Aorta (tissue), 5 donors: ENCODE measurements around the gene CCM2. TPM values are rescaled to one million over a fixed set of nuclear protein-coding genes. Genes with fewer than 3 reads are reported as not detected.
A peak's percentile ranks its signal among the peaks of the same experiment; 100 is the strongest.

Experiments used
- ATAC-seq: fragments of 200-7000 bp; cut with Tn5 transposase; one replicate; pipeline ENCODE4 v1.9.1; 2022; ENCODE audit warnings: moderate library complexity; ENCODE audit not compliant: low FRiP score
- DNase-seq, 2 donors: peaks; one replicate each; pipeline ENCODE4 v3.0.0-alpha.2; 2020
- H3K27ac ChIP-seq, 2 donors: one replicate each; pipeline ENCODE4 v1.5.1; 2013; ENCODE audit warnings: low read length in 2 of 2, mild to moderate bottlenecking in 2 of 2, moderate library complexity in 2 of 2, control low read depth in 1 of 2, inconsistent platforms in 1 of 2, low read depth in 1 of 2
- H3K27me3 ChIP-seq, 2 donors: one replicate each; pipeline ENCODE4 v1.6.1; 2013; ENCODE audit warnings: control low read depth in 1 of 2, low read length in 1 of 2, mild to moderate bottlenecking in 1 of 2, moderate library complexity in 1 of 2; ENCODE audit not compliant: insufficient read depth in 2 of 2, control insufficient read depth in 1 of 2
- H3K36me3 ChIP-seq, 2 donors: one replicate each; pipeline ENCODE4 v1.6.1; 2013; ENCODE audit warnings: control low read depth in 1 of 2, low read length in 1 of 2, mild to moderate bottlenecking in 1 of 2; ENCODE audit not compliant: insufficient read depth in 2 of 2, control insufficient read depth in 1 of 2
- H3K4me1 ChIP-seq, 2 donors: one replicate each; pipeline ENCODE4 v1.6.1; 2013; ENCODE audit warnings: low read length in 2 of 2, control low read depth in 1 of 2, mild to moderate bottlenecking in 1 of 2, moderate library complexity in 1 of 2; ENCODE audit not compliant: insufficient read depth in 2 of 2, control insufficient read depth in 1 of 2
- H3K4me3 ChIP-seq, 2 donors: one replicate each; pipeline ENCODE4 v1.5.1; 2013; ENCODE audit warnings: low read length in 2 of 2, control low read depth in 1 of 2, mild to moderate bottlenecking in 1 of 2
- H3K9me3 ChIP-seq: one replicate; pipeline ENCODE4 v1.6.1; 2013; ENCODE audit warnings: mild to moderate bottlenecking, low read length; ENCODE audit not compliant: control insufficient read depth
- WGBS, 2 donors: extraction: QIAGEN DNeasy Blood & Tissue Kit; methylation state at CpG; one replicate each; pipeline ENCODE4 v1.1.7; 2013; 5-methylcytosine and 5-hydroxymethylcytosine counted together
- intact Hi-C, 2 donors: fragments of 100-400 bp; cut with DNase I; formaldehyde crosslinking; loops; one replicate each; pipeline versions ENCODE4 v1.14.2 to v1.15.0; 2022
- polyA plus RNA-seq, 2 donors: library from polyadenylated mRNA; stranded (reverse); fragments of 200-250 nt; gene quantifications; one replicate each; pipeline ENCODE4 v1.2.3, GENCODE V29; 2013
- total RNA-seq, 2 donors: library from RNA; stranded (reverse); fragmentation: NEBNext Ultra II Directional; extraction: Animal tissue kit (Norgen Biotek cat#: 25700); gene quantifications; one replicate each; pipeline ENCODE4 v1.2.1, GENCODE V29; 2021
- donor health status: healthy with polysubstance abuse.
- donor health status: Bipolar disorder and iron deficiency.
- donor health status: DM: no; HTN: no; CAD: no.
- donor health status: DM: no; HTN: no; CAD: no.
- donor health status: DM: yes; HTN: yes; CAD: no.

Gene CCM2
- total and polyA plus RNA-seq, 4 donors, result 32.7 to 49.1 (median 40.1) TPM

GRCh38 chr7:45039106-45039505 is 39.1 kb downstream of the CCM2 start:
- 88% methylated on average over 5 of the region's 5 CpGs for WGBS, 2 donors
- H3K4me1 ChIP-seq, result no peaks in the 10 kb centered on the region
- no peaks in the 10 kb centered on the region for H3K27me3 ChIP-seq
- no peaks in the 10 kb centered on the region for H3K36me3 ChIP-seq
- ATAC-seq, result no peak
- H3K27ac ChIP-seq, result no peak overlapping the region
- no peak overlapping the region for H3K4me3 ChIP-seq
- DNase-seq, result no peak
- intact Hi-C loops, result no loop called here
- H3K9me3 ChIP-seq, result no peaks in the 10 kb centered on the region

- H3K4me1 ChIP-seq, result no peaks in the 10 kb centered on the region
- intact Hi-C loops, result no loop called here
- H3K36me3 ChIP-seq, result peaks cover 0 to 5% of the 10 kb centered on the region in 2 donors
- H3K4me3 ChIP-seq, result no peak overlapping the region
- WGBS, 2 donors, result 74 to 94% methylated on average over 5 of the region's 5 CpGs
- no peak for DNase-seq
- H3K9me3 ChIP-seq, result no peaks in the 10 kb centered on the region
- H3K27ac ChIP-seq, result no peak overlapping the region
- H3K27me3 ChIP-seq, result no peaks in the 10 kb centered on the region
- no peak for ATAC-seq
These were observed 44.3 kb downstream of the CCM2 start for GRCh38 chr7:45044338-45044737.

DNA sequence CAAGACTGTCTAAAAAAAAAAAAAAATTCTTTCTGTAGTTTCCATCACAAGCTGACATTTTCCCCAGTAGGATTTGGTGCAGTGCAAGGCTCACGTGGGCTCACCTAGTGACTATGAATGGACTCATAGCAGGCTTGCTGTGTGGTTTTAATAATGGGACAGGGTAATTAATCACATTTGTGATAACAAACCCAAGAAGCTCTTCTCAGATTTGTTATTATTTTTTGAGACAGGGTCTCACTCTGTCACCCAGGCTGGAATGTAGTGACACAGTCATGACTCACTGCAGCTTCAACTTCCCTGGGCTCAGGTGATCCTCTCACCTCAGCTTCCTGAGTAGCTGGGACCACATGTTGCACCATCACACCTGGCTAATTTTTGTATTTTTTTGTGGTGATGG is 48.7 kb downstream of the CCM2 start:
- no peaks in the 10 kb centered on the region for H3K4me1 ChIP-seq
- WGBS, 2 donors, result 71 to 84% methylated on average over 1 of the region's 1 CpG

GRCh38 chr7:45050198-45050597 is 50.2 kb downstream of the CCM2 start:
- ATAC-seq, result no peak
- no peaks in the 10 kb centered on the region for H3K27me3 ChIP-seq
- DNase-seq, result no peak
- no peak overlapping the region for H3K27ac ChIP-seq
- 95 to 96% methylated on average over 2 of the region's 2 CpGs for WGBS, 2 donors
- no peaks in the 10 kb centered on the region for H3K9me3 ChIP-seq
- intact Hi-C loops, result no loop called here
- peaks cover 0 to 5% of the 10 kb centered on the region in 2 donors for H3K36me3 ChIP-seq
- no peaks in the 10 kb centered on the region for H3K4me1 ChIP-seq
- H3K4me3 ChIP-seq, result no peak overlapping the region

More for the DNA sequence above, 48.7 kb downstream of the CCM2 start:
- intact Hi-C loops, result no loop called here
- H3K4me3 ChIP-seq, result no peak overlapping the region
- no peak overlapping the region for H3K27ac ChIP-seq
- no peak for DNase-seq
- H3K27me3 ChIP-seq, result no peaks in the 10 kb centered on the region
- ATAC-seq, result no peak
- no peaks in the 10 kb centered on the region for H3K9me3 ChIP-seq
- H3K36me3 ChIP-seq, result peaks cover 0 to 5% of the 10 kb centered on the region in 2 donors

- no peak overlapping the region for H3K27ac ChIP-seq
- no peak overlapping the region for H3K4me3 ChIP-seq
- 85 to 89% methylated on average over 3 of the region's 3 CpGs for WGBS, 2 donors
- H3K27me3 ChIP-seq, result no peaks in the 10 kb centered on the region
- intact Hi-C loops, result no loop called here
- no peaks in the 10 kb centered on the region for H3K9me3 ChIP-seq
- ATAC-seq (no peak), DNase-seq (peak in 1 of 2 donors; percentile 24)
- H3K4me1 ChIP-seq, result no peaks in the 10 kb centered on the region
- peaks cover 0 to 4% of the 10 kb centered on the region in 2 donors for H3K36me3 ChIP-seq
These were observed 52.0 kb downstream of the CCM2 start for GRCh38 chr7:45052011-45052410.

- Histone ChIP-seq H3K27ac (no peak overlapping the region), H3K27me3 (no peaks in the 10 kb centered on the region), H3K4me1 (no peaks in the 10 kb centered on the region), H3K9me3 (no peaks in the 10 kb centered on the region), H3K4me3 (no peak overlapping the region), H3K36me3 (no peaks in the 10 kb centered on the region)
- peak in 1 of 2 donors; percentile 21 for DNase-seq
- WGBS, 2 donors, result 62 to 93% methylated on average over 6 of the region's 6 CpGs
- intact Hi-C loops, result no loop called here
- ATAC-seq, result no peak
These were observed 53.4 kb downstream of the CCM2 start for GRCh38 chr7:45053401-45053800.

DNA sequence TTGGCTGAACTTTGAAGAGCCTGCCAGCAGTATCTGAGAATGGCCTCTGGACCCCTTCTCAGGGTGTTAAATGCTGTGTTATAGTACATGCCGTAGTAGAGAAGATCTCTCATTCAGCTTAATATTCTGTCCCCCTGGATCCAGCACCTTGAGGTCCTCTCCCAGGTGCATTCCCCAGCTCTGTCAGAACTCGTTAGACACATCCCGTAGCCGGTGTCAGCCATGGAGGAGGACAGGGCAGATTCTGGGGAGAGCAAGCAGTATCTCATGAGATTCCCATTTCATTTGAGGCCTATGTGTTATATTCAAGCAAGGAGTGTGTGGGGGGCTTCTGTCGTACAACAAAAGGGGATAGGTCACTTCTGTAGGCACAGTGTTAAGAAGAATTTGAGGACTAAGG is 53.9 kb downstream of the CCM2 start:
- Histone ChIP-seq H3K4me3 (no peak overlapping the region), H3K27ac (no peak overlapping the region), H3K36me3 (no peaks in the 10 kb centered on the region), H3K9me3 (no peaks in the 10 kb centered on the region), H3K27me3 (no peaks in the 10 kb centered on the region), H3K4me1 (no peaks in the 10 kb centered on the region)
- intact Hi-C loops, result no loop called here
- DNase-seq (peak in 1 of 2 donors; percentile 68), ATAC-seq (no peak)
- 96 to 99% methylated on average over 5 of the region's 5 CpGs for WGBS, 2 donors

GRCh38 chr7:45054442-45054841 is 54.4 kb downstream of the CCM2 start:
- H3K27ac ChIP-seq, result no peak overlapping the region
- DNase-seq (peak in 1 of 2 donors; percentile 47), ATAC-seq (no peak)
- H3K9me3 ChIP-seq, result no peaks in the 10 kb centered on the region
- WGBS, 2 donors, result 92 to 95% methylated on average over 3 of the region's 3 CpGs
- intact Hi-C loops, result no loop called here
- no peak overlapping the region for H3K4me3 ChIP-seq
- no peaks in the 10 kb centered on the region for H3K4me1 ChIP-seq
- H3K36me3 ChIP-seq, result no peaks in the 10 kb centered on the region
- no peaks in the 10 kb centered on the region for H3K27me3 ChIP-seq

DNA sequence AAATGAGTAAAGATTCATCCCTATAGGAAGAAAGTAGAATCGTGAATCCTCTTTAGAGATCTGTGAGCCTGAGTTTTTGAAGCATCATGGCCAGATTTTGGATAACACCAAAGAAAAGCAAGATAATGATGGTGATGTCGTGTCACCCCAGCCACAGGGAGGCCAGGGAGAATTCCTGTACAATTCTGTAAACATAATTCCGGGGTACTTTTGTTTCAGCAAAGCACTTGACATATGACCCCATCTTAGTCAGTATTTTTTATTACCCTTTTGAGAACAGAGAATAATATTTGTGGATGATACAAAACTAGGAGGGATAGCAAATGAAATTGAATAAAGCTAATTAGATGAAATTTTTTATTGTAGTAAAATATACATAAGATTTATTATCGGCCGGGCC is 55.0 kb downstream of the CCM2 start:
- WGBS, 2 donors, result 73 to 81% methylated on average over 5 of the region's 5 CpGs
- Histone ChIP-seq H3K9me3 (no peaks in the 10 kb centered on the region), H3K27me3 (no peaks in the 10 kb centered on the region), H3K4me1 (no peaks in the 10 kb centered on the region), H3K4me3 (no peak overlapping the region), H3K36me3 (no peaks in the 10 kb centered on the region), H3K27ac (no peak overlapping the region)
- DNase-seq, result no peak
- intact Hi-C loops, result no loop called here
- ATAC-seq, result no peak
